Measurements from ENCODE around the gene FBLN2. TPM values are rescaled to one million over a fixed set of nuclear protein-coding genes. Genes with fewer than 3 reads are reported as not detected.

The FBLN2 gene
- total RNA-seq, 1 donor from 2014 or later: 0.91 TPM

DNA sequence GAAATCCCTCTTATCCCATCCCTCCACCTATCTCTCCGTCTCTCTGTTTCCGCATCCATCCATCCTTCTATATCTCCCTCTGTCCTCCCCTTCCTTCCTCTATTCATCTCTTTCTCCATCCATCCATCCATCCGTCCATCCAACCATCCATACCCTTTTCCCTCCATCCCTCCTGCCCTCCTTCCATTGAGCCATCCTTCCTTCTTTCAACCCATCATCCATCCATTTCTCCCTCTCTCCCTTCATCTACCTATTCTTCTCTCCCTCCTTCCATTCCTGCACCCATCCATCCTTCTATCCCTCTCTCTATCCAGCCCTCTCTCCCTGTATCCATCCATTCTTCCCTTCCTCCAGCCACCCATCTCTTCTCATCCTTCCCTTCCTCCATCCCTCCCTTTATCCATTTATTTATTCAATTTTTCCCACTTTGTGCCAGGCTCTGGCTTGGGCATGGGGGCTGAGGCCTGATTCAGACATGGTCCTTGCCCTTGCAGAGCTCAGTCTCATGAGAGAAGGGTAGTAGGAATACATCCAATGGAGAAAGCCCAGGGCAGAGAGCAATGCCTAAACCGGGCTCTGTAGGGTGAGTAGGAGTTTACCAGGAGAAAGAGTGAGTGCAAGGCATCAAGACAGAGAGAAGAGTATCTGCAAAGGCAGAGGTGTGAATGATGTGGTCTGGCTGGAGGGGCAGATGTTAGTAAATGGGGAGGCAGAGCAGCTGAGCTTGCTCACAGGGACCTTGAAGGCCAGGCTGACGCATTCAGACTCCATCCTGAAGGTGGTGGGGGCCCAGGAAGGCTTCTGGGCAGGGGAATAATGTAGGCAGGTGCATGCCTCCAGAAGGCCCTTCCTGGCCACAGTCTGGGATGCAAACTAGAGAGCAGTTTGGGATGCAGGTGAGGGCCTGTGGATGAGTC lies 19.5 kb upstream of the FBLN2 start:
- no peak for DNase-seq (ENCODE audit: low read depth)

DNA sequence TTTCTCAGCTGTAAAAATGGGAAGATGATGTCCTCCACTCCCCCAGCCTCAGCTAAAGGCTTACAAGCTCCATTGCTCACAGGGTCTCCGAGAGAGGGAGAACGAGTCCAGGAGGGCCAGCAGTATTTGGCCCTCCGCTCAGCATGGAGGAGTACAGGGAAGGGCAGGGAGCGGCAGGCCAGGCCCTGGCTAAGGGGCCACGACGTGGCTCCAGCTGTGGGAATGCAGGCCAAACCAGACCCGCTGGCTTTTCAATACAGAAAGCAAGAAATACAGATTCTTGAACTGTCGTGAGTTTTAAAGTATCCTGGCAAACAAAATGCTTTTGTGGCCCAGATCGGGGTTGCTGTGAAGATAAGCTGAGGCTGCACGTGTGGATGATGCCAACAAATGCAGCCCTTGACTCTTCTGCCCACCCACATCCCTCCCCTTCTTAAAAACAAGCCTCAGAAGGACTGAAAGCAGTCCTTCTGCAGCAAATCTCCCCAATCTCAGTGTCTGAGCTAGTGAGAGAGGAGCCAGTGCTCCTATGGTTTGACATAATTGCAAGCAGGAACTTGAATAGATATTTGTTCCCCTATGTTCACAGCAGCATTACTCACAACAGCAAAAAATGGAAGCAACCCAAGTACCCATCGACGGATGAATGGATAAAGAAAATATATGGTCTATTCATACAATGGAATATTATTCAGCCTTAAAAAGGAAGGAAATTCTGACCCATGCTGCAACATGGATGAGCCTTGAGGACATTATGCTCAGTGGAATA lies 18.5 kb upstream of the FBLN2 start:
- DNase-seq (ENCODE audit: low read depth): no peak

DNA sequence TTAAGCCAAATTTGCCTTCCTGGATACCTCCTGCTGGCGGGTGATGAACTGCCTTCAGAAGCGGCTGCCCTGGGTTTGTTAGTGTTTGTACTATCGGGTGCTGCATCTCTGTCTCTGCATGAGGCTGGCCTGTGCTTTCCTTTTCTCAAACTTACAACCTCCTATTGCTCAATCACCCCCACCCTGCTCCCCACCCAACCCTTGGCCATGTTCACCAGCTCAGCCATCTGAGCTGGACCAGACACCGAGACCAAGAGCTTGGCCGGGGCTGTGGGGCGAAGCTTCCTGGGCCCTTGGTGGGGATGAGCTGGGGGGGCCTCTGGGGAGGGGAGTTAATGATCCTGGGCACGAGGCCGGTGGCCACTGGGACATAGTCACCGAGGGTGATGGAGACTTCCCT lies 16.8 kb upstream of the FBLN2 start:
- DNase-seq (ENCODE audit: low read depth): no peak

DNA sequence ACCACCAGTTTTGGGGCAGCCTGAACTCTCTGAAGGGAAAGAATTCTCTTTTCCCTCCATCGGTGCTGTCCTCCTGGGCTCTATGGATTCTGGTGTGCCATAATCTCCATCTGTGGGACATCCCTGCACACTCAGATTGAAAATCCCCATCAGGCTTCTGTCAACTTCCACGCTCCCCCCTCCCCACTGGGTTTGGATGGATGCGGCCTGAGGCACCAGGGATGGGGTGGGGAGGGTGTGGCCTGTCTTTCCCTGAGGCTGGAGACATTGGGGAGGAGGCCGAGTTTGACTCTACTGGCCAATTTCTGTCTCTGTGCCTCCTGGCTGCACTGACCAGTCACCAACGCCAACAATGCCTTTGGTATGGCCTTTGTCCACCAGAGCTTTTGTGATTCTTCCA lies 16.3 kb upstream of the FBLN2 start:
- no peak for DNase-seq (ENCODE audit: low read depth)

DNA sequence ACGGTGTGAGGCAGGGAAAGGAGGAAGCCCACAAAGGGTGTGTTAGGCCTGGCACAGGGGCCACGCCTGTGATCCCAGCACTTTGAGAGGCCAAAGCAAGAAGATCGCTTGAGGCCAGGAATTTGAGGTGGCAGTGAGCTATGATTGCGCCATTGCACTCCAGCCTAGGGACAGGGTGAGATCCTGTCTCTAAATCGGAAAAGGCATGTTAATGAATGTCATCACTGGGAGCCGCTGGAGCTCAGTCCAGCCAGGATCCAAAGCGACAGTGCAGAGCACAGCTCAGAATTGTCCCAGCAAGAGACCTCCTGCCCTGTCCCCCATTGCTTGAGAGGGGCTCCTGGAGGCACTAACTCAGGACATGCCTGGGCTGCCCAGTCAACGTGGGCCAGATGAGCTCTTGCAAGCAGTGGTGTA lies 15.0 kb upstream of the FBLN2 start:
- no peak for DNase-seq (ENCODE audit: low read depth)

DNA sequence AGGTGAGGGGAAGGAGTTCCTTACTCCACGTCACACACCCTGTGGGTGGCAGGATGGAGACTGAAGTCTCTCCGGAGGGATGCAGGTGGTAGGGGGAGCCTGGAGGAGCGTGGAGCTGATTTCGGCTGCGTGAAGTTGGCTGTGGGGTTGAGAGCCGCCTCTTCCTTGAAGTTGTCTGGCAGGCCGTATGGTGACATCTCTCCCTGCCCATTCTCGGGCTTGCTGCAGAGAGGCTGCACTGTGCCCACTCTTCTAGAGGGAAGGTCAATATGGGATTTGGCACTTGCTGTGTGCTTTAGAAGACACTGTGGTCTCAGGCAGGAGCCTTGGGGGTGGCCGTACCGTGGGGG lies 13.4 kb upstream of the FBLN2 start:
- DNase-seq (ENCODE audit: low read depth): no peak

DNA sequence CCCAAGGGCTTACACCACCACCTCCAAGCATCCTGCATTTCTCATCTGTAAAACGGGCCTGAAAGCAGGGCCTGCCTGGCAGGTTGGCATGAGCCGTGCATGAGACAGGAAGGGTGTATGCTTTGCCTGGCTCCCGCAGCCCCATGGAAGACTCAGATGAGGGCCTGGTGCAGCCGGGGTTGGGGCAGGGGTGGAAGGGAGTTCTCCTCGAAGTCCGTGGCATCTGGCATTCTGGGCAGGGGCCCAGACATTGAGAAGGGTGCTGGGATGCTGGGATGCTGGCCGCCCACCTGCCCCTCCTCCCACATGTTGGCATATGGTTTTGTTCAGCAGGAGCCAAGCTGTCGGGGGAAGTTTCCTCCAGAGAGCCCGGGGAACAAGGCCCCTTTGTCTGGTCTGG lies 13.0 kb upstream of the FBLN2 start:
- DNase-seq (ENCODE audit: low read depth): no peak

DNA sequence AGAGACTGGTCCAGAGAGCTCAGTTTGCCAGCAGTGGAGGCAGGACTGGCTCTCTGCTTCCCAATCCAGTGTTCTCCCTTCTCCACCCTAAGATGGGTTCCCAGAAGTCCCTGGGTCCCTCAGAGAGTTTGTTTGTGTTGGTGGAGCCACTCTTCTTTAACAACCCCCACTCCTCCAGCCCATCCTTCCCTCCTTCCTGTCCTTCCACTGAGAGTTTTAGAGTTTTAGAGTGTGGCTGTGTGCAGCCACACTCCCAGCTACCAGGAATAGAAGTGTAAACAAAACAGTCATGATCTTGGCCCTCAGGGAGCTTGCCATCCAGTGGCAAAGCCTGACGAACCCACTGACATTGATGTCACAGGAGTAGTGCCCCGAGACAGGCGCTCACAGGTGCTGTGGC lies 12.5 kb upstream of the FBLN2 start:
- DNase-seq (ENCODE audit: low read depth): no peak

DNA sequence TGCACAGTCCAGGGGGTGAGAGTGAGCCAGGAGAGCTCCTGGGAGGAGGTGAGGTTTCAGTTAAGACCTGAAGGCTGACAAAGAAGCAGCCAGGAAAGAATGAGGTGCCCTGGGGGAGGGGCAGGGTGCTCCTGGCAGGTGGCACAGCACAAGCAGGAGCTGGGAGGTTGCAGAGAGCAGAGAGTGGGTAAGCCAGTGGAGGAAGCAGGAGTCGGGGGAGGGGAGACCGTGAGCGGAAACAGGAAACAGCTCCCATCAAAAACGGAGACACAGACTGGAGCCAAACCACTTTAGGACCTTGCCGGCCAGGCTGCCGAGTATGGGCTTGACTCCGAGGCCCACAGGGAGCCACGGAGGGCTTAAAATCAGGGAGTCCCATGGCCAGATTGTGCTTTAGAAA lies 12.1 kb upstream of the FBLN2 start:
- DNase-seq (ENCODE audit: low read depth): no peak

DNA sequence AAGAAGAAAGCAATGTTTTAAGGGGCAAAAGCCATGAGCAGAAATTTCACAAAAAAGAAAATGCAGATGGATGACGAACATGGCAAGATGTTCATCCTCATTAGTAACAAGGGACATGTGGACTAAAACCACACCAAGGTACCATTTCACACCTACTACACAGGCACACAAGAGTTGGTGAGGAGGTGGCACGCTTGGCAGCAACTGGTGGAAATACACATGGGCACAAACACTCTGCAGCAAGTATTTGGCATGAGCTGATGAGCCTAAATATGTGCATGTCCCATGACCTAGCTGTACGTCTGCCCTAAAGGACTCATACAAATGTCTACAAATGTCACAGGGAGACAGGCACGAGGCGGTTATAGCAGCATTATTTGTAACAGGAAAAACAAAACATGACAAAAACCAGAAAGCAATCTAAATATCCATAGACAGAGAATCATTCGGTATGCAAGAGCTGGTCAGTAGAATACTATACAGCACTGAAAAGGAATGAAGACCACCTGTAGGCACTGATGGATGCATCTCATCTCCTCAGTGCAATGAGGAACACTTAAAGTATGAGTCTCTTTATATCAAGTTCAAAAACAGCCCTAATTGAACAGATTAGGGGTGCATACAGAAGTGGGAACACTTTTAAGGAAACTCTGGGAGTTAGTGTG lies 11.5 kb upstream of the FBLN2 start:
- DNase-seq (ENCODE audit: low read depth): no peak

DNA sequence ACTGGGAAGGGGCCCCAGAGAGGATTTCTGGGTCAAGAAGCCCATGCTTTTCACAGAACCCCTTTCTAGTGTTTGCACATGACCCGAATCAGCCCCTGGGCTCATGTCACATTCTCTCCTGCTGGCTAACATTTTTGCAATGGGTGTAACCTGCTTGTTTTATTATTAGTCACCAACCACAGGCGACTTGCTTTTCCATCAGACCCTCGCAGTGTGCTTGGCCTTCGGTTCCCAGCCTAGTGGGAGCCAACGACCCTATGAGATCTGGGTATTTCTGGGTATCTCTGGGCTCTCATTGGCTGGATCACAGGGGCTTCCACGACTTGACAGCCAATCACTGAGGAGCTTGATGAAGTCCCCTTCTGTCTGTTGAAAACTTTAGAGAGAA lies 11.0 kb upstream of the FBLN2 start:
- peak; percentile 88 for DNase-seq (ENCODE audit: low read depth)

DNA sequence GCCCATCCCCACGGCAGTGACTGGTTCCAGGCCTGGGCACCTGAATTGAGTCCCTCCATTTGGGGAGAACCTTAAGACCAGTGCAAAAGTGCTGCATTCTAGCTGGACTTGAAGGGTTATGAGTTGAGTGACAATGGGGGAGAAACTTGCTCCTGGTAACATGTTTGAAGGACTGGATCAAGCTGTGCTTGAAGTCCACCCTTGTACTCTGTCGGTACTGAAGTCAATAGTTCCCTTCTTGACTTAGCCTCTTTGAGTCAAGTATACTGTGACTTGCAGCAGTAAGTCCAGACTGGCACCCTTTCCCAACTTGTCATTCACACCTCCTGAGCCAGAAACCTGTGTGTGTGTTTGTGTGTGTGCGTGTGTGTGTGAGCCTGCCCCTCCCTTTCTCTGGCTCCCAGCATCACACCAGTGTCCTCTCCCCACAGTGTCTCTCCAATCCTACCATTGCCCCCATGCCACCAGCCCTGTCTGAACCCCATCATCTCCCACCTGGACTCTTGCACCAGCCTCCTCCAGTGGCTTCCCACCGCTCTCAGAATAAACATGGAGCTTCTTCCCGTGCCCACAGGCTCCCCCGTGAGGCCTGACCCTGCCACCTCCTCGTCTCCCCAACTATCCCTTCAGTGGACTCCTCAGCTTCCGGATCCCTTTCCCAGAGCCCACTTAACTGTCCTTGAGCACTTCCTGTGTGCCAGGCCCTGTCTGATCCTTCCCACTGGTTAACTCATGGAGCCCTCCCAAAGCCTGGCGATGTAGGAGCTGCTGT lies 10.2 kb upstream of the FBLN2 start:
- no peak for DNase-seq (ENCODE audit: low read depth)

DNA sequence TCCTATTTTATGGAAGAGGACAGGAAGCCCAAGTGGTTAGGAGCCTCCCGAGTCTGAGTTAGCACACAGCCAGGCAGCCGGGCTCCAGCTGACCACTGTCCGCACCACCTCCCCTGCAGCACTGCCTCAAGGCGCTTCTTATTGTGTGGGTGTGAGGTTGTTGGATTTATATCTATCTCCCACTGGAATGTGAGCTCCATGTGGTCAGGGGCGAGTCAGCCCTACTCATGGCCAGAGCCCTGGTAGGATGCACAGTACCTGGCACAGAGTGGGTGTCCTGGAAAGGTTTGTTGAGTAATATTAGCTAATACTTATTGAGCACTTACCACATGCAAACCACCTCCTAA lies 9.7 kb upstream of the FBLN2 start:
- peak; percentile 37 for DNase-seq (ENCODE audit: low read depth)

DNA sequence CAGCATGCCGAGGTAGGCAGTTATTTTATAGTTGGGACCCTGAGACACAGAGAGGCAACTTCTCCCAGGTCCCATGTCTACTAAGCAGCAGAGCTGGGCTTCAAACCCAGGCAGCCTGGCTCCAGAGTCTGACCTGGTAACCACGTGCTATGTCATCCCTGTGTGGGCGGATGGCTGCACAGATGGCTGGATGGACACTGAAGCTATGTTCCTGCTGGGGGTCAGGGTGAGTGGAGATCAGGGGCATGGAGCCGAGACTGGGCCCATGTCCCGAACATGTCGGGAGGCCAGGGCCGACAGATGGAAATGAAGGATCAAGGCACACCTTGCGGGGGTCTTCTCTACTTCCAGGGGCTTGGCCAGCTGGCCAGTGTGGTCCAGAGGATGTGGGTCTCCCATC lies 9.3 kb upstream of the FBLN2 start:
- DNase-seq (ENCODE audit: low read depth): no peak

DNA sequence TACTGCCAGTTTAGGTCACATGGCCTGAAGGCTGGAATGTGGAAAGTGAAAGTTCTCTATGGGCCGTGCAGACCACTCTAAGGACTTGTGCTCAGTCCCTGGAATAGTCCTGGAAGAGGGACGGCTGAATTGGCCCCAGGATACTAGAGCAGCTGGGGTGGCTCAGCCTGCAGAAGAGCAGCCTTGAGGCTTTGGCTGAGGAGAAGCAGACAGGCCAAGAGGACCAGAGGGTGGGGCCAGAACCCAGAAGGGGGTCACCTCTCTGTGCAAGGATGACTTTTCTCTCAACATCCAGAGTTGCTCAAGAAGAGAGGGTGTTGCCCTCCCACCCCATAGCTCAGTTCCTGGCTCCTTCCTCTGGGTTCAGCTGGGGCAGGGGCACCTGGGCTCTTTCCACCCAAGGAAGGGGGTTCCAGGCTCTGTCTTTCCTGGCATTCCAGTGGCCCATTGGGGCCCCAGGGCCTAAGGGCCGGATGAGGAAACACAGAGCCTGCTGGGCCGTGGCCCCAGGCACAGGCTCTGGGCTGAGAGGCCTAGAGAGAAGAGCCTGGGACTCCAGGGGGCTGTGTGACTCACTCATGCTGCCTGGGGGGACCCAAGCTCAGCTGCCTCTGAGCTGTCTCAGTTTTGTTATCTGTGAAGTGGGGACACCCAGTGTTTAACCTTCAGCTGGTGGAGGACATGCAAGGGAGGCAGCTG lies 8.5 kb upstream of the FBLN2 start:
- DNase-seq (ENCODE audit: low read depth): no peak

DNA sequence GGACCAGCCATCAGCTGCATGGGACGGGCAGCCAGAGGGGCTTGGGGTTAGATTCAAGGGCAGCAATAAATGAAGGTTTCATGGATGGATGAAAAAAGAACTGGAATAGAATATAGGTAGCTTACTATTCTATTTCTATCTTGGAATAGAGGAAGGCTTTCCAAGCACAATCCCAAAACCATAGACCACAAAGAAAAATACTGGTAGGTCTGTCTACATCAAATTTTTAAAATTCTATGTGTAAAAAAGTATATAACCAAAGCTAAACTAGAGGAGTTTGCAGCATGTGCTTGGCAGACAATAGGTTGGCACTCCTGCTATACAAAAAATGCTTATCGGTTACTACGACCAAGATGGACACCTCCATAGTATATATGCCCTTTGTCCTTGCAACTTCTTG lies 7.2 kb upstream of the FBLN2 start:
- DNase-seq (ENCODE audit: low read depth): no peak

DNA sequence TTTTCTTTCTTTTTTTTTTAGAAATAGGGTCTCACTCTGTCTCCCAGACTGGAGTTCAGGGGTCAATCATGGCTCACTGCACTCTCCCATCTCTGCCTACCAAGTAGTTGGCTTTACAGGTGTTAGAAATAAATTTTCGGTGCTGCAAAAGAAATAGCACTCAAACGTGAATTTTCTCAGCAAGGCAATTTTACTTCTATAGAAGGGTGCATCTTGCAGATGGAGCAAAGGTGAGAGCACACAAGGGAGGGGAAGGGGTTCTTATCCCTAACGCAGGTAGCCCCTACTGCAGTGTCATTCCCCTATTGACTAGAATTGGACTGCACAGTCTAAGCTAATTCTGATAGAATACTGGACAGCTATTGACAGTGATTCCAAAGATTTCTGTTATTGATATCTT lies 6.8 kb upstream of the FBLN2 start:
- DNase-seq (ENCODE audit: low read depth): no peak

DNA sequence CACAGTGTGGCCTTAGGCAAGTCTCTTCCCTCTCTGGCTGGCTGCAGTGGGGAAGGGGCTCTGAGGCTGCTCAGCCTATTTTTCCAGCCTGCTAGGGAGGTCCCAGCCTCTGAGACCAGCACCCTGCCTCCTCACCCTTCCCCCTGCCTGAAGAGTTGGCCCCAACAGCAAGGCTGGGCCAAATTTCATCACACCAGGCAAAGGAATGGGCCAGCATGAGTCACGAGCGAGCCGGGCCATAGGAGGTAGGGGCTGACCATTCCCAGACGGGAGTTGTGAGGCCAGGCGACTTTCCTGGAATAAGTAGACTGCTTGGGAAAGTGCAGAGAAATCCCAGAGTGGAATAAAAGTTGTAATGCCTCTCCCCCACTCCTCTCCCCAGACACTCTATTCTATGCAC lies 5.7 kb upstream of the FBLN2 start:
- DNase-seq (ENCODE audit: low read depth): peak; percentile 47

DNA sequence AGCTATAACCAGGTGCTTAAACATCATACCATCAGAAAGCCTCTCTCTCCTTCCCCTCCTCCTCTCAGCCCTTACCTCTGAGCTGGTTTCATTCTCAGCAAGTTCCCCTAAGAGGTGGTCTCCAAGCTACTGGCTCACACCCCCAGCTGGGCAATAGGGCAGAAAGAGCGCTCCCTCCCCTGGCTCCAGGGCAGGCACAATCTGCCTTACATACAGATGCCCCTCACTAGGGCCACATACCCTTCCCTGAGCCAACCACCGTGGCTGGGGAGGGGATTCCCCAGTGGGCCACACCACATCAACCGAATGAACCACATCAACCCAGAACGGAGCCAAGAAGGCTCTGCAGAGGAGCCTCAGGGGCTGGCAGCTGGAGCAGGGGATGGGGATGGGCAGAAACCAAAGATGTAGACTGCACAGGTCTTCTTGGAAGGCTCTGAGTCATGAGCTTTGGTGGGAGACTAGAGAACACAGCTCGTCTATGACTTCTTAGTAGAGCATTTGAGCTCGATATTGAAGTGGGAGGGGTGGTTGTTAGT lies 4.6 kb upstream of the FBLN2 start:
- DNase-seq (ENCODE audit: low read depth): peak; percentile 79

DNA sequence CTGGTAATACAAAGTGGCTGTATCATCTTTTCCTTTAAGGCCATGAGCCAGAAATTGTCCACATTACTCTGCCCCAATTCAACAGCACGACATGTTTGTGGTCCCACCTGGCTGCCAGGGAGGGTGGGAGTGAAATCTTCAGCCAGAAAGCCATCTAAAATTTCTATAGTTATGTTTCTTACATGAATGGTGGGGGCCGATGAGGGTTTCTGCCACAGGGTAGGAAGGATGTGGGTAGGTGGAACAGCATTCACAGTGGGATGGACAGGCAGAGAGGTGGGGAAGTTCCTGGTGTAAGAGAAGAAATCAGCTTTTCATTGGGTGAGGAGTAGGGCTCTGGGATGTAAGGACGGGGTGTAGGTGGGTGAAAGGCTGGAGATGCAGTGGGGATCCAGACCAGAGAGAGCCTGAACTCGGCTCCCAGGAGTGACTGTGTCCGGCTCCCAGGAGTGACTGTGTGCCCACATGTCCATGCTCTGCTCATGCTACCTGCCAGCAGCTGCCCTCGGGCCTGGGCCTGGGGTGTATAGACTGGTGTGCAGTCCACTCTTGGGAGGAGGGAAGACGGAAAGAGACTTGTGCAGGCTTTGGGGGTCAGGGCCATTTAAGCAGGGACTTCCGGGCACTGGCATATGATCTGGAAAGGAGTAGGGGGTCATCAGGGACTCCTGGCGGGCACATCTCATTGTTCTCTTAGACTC lies 3.8 kb upstream of the FBLN2 start:
- DNase-seq (ENCODE audit: low read depth): no peak
